ENCODE measurements around the gene CELA3A. TPM values are rescaled to one million over a fixed set of nuclear protein-coding genes. Genes with fewer than 3 reads are reported as not detected.

The CELA3A gene
- total RNA-seq, 1 donor from 2014 or later, result 3.1 TPM

GRCh38 chr1:22056043-22056442, 54.6 kb downstream of the CELA3A start:
- no peak for DNase-seq (ENCODE audit: low spot score, unreplicated experiment)
- Mint-ChIP-seq H3K4me3 (ENCODE audit: low read depth) (peak overlapping the region; percentile 35), H3K27ac (no peak overlapping the region), H3K9me3 (ENCODE audit: low read depth) (no peaks in the 10 kb centered on the region), H3K27me3 (no peaks in the 10 kb centered on the region), H3K36me3 (ENCODE audit: insufficient read depth) (peaks cover 15% of the 10 kb centered on the region), H3K4me1 (ENCODE audit: low read depth) (peaks cover 19% of the 10 kb centered on the region)
- no peak for TF ChIP-seq CTCF (IDR thresholded peaks at IDR 0.05; ENCODE audit: unreplicated experiment)

- H3K36me3 Mint-ChIP-seq (ENCODE audit: insufficient read depth), result peaks cover 15% of the 10 kb centered on the region
- H3K4me1 Mint-ChIP-seq (ENCODE audit: low read depth), result peaks cover 19% of the 10 kb centered on the region
- TF ChIP-seq CTCF (IDR thresholded peaks at IDR 0.05; ENCODE audit: unreplicated experiment), result no peak
- H3K27ac Mint-ChIP-seq, result peak overlapping the region; percentile 84
- DNase-seq (ENCODE audit: low spot score, unreplicated experiment), result no peak
- H3K4me3 Mint-ChIP-seq (ENCODE audit: low read depth), result no peak overlapping the region
- no peaks in the 10 kb centered on the region for H3K27me3 Mint-ChIP-seq
- H3K9me3 Mint-ChIP-seq (ENCODE audit: low read depth), result no peaks in the 10 kb centered on the region
Measured at GRCh38 chr1:22056936-22057335, 55.5 kb downstream of the CELA3A start.

- no peak overlapping the region for H3K4me3 Mint-ChIP-seq (ENCODE audit: low read depth)
- H3K27ac Mint-ChIP-seq, result no peak overlapping the region
- H3K27me3 Mint-ChIP-seq, result no peaks in the 10 kb centered on the region
- H3K4me1 Mint-ChIP-seq (ENCODE audit: low read depth), result peaks cover 25% of the 10 kb centered on the region
- H3K36me3 Mint-ChIP-seq (ENCODE audit: insufficient read depth), result peaks cover 15% of the 10 kb centered on the region
- H3K9me3 Mint-ChIP-seq (ENCODE audit: low read depth), result no peaks in the 10 kb centered on the region
- DNase-seq (ENCODE audit: low spot score, unreplicated experiment), result no peak
- TF ChIP-seq CTCF (IDR thresholded peaks at IDR 0.05; ENCODE audit: unreplicated experiment), result no peak
Measured at GRCh38 chr1:22057861-22058260, 56.4 kb downstream of the CELA3A start.

Other genes with a start within 250 kb of the CELA3A start
- 77.3 and 84.9 TPM in 2 replicates for gene USP48, start 218.5 kb upstream of the CELA3A start, total RNA-seq
- 0.55 and 0.77 TPM in 2 replicates for gene LDLRAD2, start 189.4 kb upstream of the CELA3A start, total RNA-seq
- gene HSPG2, start 64.3 kb upstream of the CELA3A start, total RNA-seq, result 656 and 657 TPM in 2 replicates
- 0.58 TPM in 1 of 2 replicates, not detected in the other for gene CELA3B, start 24.6 kb upstream of the CELA3A start, total RNA-seq
- gene CDC42, start 51.1 kb downstream of the CELA3A start, total RNA-seq, result 287 and 288 TPM in 2 replicates
- 0.74 and 0.98 TPM in 2 replicates for gene WNT4, start 141.4 kb downstream of the CELA3A start, total RNA-seq

Data from progenitor cell of endocrine pancreas (in vitro differentiated cells).